Caco-2 (cell line): ENCODE measurements around the gene KRTAP4-4. TPM values are rescaled to one million over a fixed set of nuclear protein-coding genes. Genes with fewer than 3 reads are reported as not detected.

Experiments
- BruUV-seq: library from RNA; stranded (reverse); fragments of 400-500 nt; replicated peaks from 2 replicates; lab custom pipeline; 2021; lab: Mats Ljungman, UMichigan
- CTCF ChIA-PET: fragments of 300-600 bp; sonication (Branson Sonifier 250); formaldehyde crosslinking; loops from one replicate; lab custom pipeline; 2022; ENCODE audit warnings: antibody characterized with exemption; lab: Charles Lee
- POLR2A ChIA-PET: fragments of 300-600 bp; sonication (Branson Sonifier 250); formaldehyde crosslinking; loops from one replicate; lab custom pipeline; 2022; ENCODE audit warnings: antibody characterized with exemption; lab: Charles Lee
- DNase-seq, 2 experiments: peaks; one replicate each; pipeline versions ENCODE4 v3.0.0 to v3.0.0-alpha.2; 2020 to 2022
- H3K27me3 ChIP-seq: replicated peaks from 2 replicates; pipeline ENCODE4 v1.6.0; 2011; ENCODE audit warnings: low read length; ENCODE audit not compliant: control insufficient read depth, insufficient read depth
- H3K36me3 ChIP-seq: 2 replicates; pipeline ENCODE4 v1.5.1; 2011; ENCODE audit warnings: low read length; ENCODE audit not compliant: control insufficient read depth, insufficient read depth
- H3K4me1 ChIP-seq: fragments of 250-450 bp; sonication (Bioruptor Pico); 2 replicates; pipeline ENCODE4 v1.5.1; 2020; ENCODE audit warnings: mild to moderate bottlenecking
- H3K4me3 ChIP-seq: 2 replicates; pipeline ENCODE4 v1.5.1; 2011; ENCODE audit warnings: low read depth, mild to moderate bottlenecking, control low read depth, low read length
- H3K9me3 ChIP-seq: fragments of 250-450 bp; sonication (Bioruptor Pico); 2 replicates; pipeline ENCODE4 v1.5.1; 2020; ENCODE audit warnings: mild to moderate bottlenecking, moderate library complexity
- H3K27ac Mint-ChIP-seq: one replicate; pipeline ENCODE4 v1.8.0; 2022; ENCODE audit warnings: mixed read lengths; ENCODE audit not compliant: unreplicated experiment
- H3K27me3 Mint-ChIP-seq: one replicate; pipeline ENCODE4 v1.8.0; 2022; ENCODE audit warnings: mixed read lengths; ENCODE audit not compliant: insufficient read depth, unreplicated experiment
- H3K36me3 Mint-ChIP-seq: one replicate; pipeline ENCODE4 v1.8.0; 2022; ENCODE audit warnings: mild to moderate bottlenecking, mixed read lengths; ENCODE audit not compliant: insufficient read depth, unreplicated experiment
- H3K4me1 Mint-ChIP-seq: one replicate; pipeline ENCODE4 v1.8.0; 2022; ENCODE audit warnings: low read depth, mixed read lengths; ENCODE audit not compliant: unreplicated experiment
- H3K4me3 Mint-ChIP-seq: one replicate; pipeline ENCODE4 v1.8.0; 2022; ENCODE audit warnings: mild to moderate bottlenecking, moderate library complexity, mixed read lengths; ENCODE audit not compliant: unreplicated experiment
- H3K9me3 Mint-ChIP-seq: one replicate; pipeline ENCODE4 v1.8.0; 2022; ENCODE audit warnings: mixed read lengths; ENCODE audit not compliant: unreplicated experiment
- intact Hi-C: fragments of 100-400 bp; cut with micrococcal nuclease; formaldehyde crosslinking; loops from one replicate; pipeline ENCODE4 v1.10.0; 2022; ENCODE audit not compliant: unreplicated experiment
- total RNA-seq: library from RNA; stranded (reverse); gene quantifications from 2 replicates; pipeline ENCODE4 v1.2.3, GENCODE V29; 2022
- TF ChIP-seq, protein P1 (sequence below), 2 experiments: fragments of 200-600 bp in 1 of 2; IDR thresholded peaks; 1 replicate in 1 of 2; 2 replicates in 1 of 2; pipeline versions ENCODE4 v1.5.1 to v1.8.0; 2011 to 2022; ENCODE audit warnings: antibody characterized with exemption in 1 of 2, control low read depth in 1 of 2, inconsistent platforms in 1 of 2, low read depth in 1 of 2, low read length in 1 of 2, mild to moderate bottlenecking in 1 of 2, moderate library complexity in 1 of 2; ENCODE audit not compliant: insufficient read depth in 1 of 2, severe bottlenecking in 1 of 2, unreplicated experiment in 1 of 2

Gene KRTAP4-4
- total RNA-seq, 1 experiment from 2014 or later: not detected

DNA sequence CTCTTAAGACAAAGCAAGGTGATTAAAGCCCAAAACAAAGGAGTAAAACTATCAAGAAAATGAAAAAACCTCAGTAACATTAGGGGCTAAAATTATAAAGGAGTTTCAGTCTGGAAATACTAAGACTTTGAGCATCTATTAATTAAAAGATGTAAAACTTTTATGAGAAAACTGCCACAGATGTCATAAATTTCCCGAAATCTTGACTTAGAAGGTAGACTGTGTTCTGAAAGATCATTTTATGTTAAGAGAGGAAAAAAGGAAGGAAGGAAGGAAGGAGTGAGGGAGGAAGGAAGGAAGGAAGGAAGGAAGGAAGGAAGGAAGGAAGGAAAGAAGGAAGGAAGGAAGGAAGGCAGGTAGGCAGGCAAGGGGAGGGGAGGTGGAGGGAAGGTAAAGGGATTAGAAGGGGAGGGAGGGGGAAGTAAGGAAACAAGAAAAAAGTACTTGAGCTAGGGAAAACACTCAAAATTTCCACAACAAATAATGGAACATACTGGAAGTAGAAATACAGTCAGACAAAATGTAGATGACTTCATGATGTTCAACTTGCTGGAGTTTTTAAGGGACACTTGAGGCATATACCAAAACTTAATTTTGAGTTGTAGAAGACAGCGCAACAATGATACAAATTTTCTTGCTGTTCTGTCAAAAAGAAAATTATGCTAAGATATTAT lies 12.9 kb downstream of the KRTAP4-4 start:
- H3K4me1 ChIP-seq: no peaks in the 10 kb centered on the region
- DNase-seq: no peak
- H3K27me3 Mint-ChIP-seq: no peaks in the 10 kb centered on the region
- H3K36me3 ChIP-seq: no peaks in the 10 kb centered on the region
- intact Hi-C loops: no loop called here
- peaks cover 26% of the 10 kb centered on the region for H3K9me3 Mint-ChIP-seq
- no peak overlapping the region for H3K4me3 Mint-ChIP-seq
- no TSS peak for BruUV-seq
- H3K4me3 ChIP-seq: no peak overlapping the region
- no peaks in the 10 kb centered on the region for H3K4me1 Mint-ChIP-seq
- no peaks in the 10 kb centered on the region for H3K36me3 Mint-ChIP-seq
- CTCF ChIA-PET: no interaction called here
- TF ChIP-seq, protein P1, sequence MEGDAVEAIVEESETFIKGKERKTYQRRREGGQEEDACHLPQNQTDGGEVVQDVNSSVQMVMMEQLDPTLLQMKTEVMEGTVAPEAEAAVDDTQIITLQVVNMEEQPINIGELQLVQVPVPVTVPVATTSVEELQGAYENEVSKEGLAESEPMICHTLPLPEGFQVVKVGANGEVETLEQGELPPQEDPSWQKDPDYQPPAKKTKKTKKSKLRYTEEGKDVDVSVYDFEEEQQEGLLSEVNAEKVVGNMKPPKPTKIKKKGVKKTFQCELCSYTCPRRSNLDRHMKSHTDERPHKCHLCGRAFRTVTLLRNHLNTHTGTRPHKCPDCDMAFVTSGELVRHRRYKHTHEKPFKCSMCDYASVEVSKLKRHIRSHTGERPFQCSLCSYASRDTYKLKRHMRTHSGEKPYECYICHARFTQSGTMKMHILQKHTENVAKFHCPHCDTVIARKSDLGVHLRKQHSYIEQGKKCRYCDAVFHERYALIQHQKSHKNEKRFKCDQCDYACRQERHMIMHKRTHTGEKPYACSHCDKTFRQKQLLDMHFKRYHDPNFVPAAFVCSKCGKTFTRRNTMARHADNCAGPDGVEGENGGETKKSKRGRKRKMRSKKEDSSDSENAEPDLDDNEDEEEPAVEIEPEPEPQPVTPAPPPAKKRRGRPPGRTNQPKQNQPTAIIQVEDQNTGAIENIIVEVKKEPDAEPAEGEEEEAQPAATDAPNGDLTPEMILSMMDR (IDR thresholded peaks at IDR 0.05; ENCODE audit: insufficient read depth in 1 of 2, low read depth in 1 of 2, low read length in 1 of 2, severe bottlenecking in 1 of 2, unreplicated experiment in 1 of 2): no peak
- peaks cover 7% of the 10 kb centered on the region; the same call in 1 of the 2 replicates for H3K9me3 ChIP-seq
- H3K27ac Mint-ChIP-seq: peak overlapping the region; percentile 30
- POLR2A ChIA-PET: no interaction called here
- H3K27me3 ChIP-seq: no peaks in the 10 kb centered on the region

DNA sequence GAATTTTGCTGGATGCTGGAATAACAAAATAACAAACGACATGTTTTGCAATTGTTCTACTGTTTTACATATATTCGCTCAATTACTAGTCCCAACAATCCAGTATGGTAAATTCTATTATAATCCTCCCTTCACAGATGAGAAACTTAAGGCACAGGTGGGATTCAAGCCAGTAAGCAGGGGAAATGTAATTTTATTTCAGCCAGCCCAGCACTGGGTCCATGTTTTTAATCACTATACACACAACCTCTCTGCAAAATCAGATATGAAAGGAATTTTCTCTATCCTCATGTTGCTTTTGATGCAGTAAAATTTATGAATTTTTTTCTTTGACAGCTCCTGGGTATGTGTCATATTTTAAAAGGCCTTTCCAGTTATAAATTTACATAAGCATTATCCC lies 15.3 kb downstream of the KRTAP4-4 start:
- no peak for DNase-seq
- intact Hi-C loops: no loop called here

DNA sequence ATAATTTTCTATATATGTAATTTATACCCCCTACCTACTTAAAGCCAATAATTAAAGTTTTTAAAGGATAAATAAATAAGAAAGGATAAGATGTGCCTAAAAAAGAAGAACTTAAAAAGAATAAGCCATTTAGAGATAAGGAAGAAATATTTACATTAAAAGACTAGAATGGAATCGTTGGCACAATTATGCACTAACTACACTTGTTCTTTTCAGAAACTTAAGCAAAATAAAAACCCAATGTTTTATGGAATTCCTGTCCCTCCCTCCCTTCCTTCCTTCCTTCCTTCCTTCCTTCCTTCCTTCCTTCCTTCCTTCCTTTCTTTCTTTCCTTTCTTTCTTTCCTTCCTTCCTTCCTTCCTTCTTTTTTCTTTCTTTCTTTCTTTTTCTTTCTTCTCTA lies 15.7 kb downstream of the KRTAP4-4 start:
- ChIA-PET POLR2A (no interaction called here), CTCF (no interaction called here)
- TF ChIP-seq, protein P1 (IDR thresholded peaks at IDR 0.05; ENCODE audit: insufficient read depth in 1 of 2, low read depth in 1 of 2, low read length in 1 of 2, severe bottlenecking in 1 of 2, unreplicated experiment in 1 of 2): no peak
- no peaks in the 10 kb centered on the region for H3K36me3 Mint-ChIP-seq
- H3K4me1 Mint-ChIP-seq: no peaks in the 10 kb centered on the region
- intact Hi-C loops: no loop called here
- H3K9me3 Mint-ChIP-seq: peaks cover 53% of the 10 kb centered on the region
- Histone ChIP-seq H3K4me3 (no peak overlapping the region), H3K9me3 (peaks cover 24% of the 10 kb centered on the region), H3K4me1 (no peaks in the 10 kb centered on the region), H3K36me3 (no peaks in the 10 kb centered on the region), H3K27me3 (no peaks in the 10 kb centered on the region)
- no peak for DNase-seq
- no peaks in the 10 kb centered on the region for H3K27me3 Mint-ChIP-seq
- no TSS peak for BruUV-seq
- no peak overlapping the region for H3K27ac Mint-ChIP-seq
- no peak overlapping the region for H3K4me3 Mint-ChIP-seq

More for the DNA sequence above, 15.3 kb downstream of the KRTAP4-4 start:
- Mint-ChIP-seq H3K27me3 (no peaks in the 10 kb centered on the region), H3K27ac (no peak overlapping the region), H3K9me3 (peaks cover 49% of the 10 kb centered on the region), H3K4me3 (no peak overlapping the region), H3K36me3 (no peaks in the 10 kb centered on the region), H3K4me1 (no peaks in the 10 kb centered on the region)
- CTCF ChIA-PET: no interaction called here
- no TSS peak for BruUV-seq
- Histone ChIP-seq H3K9me3 (peaks cover 24% of the 10 kb centered on the region), H3K4me3 (no peak overlapping the region), H3K27me3 (no peaks in the 10 kb centered on the region), H3K4me1 (no peaks in the 10 kb centered on the region), H3K36me3 (no peaks in the 10 kb centered on the region)
- TF ChIP-seq, protein P1 (IDR thresholded peaks at IDR 0.05; ENCODE audit: insufficient read depth in 1 of 2, low read depth in 1 of 2, low read length in 1 of 2, severe bottlenecking in 1 of 2, unreplicated experiment in 1 of 2): no peak
- POLR2A ChIA-PET: no interaction called here
